ENCODE data around the gene LNPEP.

DNA sequence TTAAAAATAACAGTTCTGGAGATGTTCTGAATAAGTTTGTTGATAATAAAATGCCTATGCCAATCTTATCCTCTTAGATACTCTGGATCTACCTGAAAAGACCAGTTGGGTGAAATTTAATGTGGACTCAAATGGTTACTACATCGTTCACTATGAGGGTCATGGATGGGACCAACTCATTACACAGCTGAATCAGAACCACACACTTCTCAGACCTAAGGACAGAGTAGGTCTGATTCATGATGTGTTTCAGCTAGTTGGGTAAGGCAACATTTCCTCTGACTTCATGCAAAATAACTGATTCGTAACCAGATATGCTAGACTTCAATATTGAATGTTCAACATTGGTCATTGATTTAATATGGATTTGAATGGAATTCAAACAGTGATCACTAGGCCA, 32.6 kb upstream of the LNPEP start:
- TF ChIP-seq, protein P1, sequence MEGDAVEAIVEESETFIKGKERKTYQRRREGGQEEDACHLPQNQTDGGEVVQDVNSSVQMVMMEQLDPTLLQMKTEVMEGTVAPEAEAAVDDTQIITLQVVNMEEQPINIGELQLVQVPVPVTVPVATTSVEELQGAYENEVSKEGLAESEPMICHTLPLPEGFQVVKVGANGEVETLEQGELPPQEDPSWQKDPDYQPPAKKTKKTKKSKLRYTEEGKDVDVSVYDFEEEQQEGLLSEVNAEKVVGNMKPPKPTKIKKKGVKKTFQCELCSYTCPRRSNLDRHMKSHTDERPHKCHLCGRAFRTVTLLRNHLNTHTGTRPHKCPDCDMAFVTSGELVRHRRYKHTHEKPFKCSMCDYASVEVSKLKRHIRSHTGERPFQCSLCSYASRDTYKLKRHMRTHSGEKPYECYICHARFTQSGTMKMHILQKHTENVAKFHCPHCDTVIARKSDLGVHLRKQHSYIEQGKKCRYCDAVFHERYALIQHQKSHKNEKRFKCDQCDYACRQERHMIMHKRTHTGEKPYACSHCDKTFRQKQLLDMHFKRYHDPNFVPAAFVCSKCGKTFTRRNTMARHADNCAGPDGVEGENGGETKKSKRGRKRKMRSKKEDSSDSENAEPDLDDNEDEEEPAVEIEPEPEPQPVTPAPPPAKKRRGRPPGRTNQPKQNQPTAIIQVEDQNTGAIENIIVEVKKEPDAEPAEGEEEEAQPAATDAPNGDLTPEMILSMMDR (IDR thresholded peaks at IDR 0.05; ENCODE audit: insufficient read depth, low read depth, low read length): no peak
- no peak for TF ChIP-seq EZH2 (IDR thresholded peaks at IDR 0.05; ENCODE audit: insufficient read depth, low read length)

Measured in astrocyte (in vitro differentiated cells and primary cell).